Peyer's patch (tissue), 4 donors: ENCODE measurements around the gene CDIP1. TPM values are rescaled to one million over a fixed set of nuclear protein-coding genes. Genes with fewer than 3 reads are reported as not detected.

Source experiments
- DNase-seq, 3 donors: peaks; one replicate each; pipeline ENCODE4 v3.0.0-alpha.2; 2017 to 2019
- H3K27ac ChIP-seq, 4 donors: fragments of 200-600 bp; sonication (generic); one replicate each; pipeline ENCODE4 v1.5.1; 2016 to 2019
- H3K27me3 ChIP-seq, 2 donors: fragments of 200-600 bp; sonication (generic); one replicate each; pipeline ENCODE4 v1.5.1; 2019
- H3K36me3 ChIP-seq, 3 donors: fragments of 200-600 bp; sonication (generic); one replicate each; pipeline ENCODE4 v1.5.1; 2016 to 2019
- H3K4me1 ChIP-seq, 4 donors: fragments of 200-600 bp; sonication (generic); one replicate each; pipeline ENCODE4 v1.5.1; 2016 to 2019
- H3K4me3 ChIP-seq, 4 donors: fragments of 200-600 bp; sonication (generic); 1 replicate in 3 of 4; 2 replicates in 1 of 4; pipeline ENCODE4 v1.5.1; 2016 to 2019; ENCODE audit warnings: mild to moderate bottlenecking in 1 of 4
- H3K9me3 ChIP-seq, 4 donors: fragments of 200-600 bp; sonication (generic); one replicate each; pipeline ENCODE4 v1.5.1; 2016 to 2019; ENCODE audit warnings: mild to moderate bottlenecking in 1 of 4
- POLR2A ChIP-seq, 2 donors: fragments of 450-650 bp; IDR thresholded peaks; one replicate each; pipeline ENCODE4 v1.5.1; 2017; ENCODE audit warnings: antibody characterized with exemption in 2 of 2, mild to moderate bottlenecking in 2 of 2, moderate library complexity in 2 of 2
- total RNA-seq, 4 donors: library from RNA; depleted of rRNA; stranded (reverse); fragments of >200 nt; gene quantifications; one replicate each; pipeline ENCODE4 v1.1.0, GENCODE V29; 2016
- TF ChIP-seq, protein P1 (sequence below), 6 experiments: fragments of 450-650 bp in 4 of 6; fragments of 200-600 bp in 2 of 6; sonication (generic) in 1 of 6; IDR thresholded peaks; one replicate each; pipeline ENCODE4 v1.5.1; 2017 to 2019; ENCODE audit warnings: antibody characterized with exemption in 6 of 6, mild to moderate bottlenecking in 3 of 6, moderate library complexity in 1 of 6

The CDIP1 gene
- total RNA-seq, 4 donors from 2014 or later: 21.5 to 45.0 (median 39.0) TPM

DNA sequence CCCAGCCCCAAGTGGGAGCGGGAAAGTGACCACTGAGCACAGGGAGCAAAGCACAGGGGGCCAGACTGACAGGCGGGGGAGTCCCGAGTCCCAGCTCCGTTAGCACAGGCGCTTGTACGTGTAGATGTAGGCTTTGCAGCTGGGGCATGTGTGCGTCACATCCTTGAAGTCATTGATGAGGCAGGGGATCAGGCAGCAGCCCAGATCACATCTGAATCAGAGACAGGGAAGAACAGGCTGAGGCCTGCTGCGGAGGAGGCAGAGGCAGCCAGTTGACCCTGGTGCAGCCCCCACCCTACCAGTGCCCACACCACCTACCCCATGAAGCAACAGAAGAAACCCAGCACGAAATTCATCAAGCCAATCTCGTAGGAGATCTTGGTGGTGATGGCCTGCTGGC, 26.1 kb downstream of the CDIP1 start:
- peaks cover 4 to 40% (median 13%) of the 10 kb centered on the region in 4 donors for H3K4me1 ChIP-seq
- H3K9me3 ChIP-seq: no peaks in the 10 kb centered on the region
- H3K27me3 ChIP-seq: no peaks in the 10 kb centered on the region
- H3K4me3 ChIP-seq: no peak overlapping the region
- TF ChIP-seq, protein P1, sequence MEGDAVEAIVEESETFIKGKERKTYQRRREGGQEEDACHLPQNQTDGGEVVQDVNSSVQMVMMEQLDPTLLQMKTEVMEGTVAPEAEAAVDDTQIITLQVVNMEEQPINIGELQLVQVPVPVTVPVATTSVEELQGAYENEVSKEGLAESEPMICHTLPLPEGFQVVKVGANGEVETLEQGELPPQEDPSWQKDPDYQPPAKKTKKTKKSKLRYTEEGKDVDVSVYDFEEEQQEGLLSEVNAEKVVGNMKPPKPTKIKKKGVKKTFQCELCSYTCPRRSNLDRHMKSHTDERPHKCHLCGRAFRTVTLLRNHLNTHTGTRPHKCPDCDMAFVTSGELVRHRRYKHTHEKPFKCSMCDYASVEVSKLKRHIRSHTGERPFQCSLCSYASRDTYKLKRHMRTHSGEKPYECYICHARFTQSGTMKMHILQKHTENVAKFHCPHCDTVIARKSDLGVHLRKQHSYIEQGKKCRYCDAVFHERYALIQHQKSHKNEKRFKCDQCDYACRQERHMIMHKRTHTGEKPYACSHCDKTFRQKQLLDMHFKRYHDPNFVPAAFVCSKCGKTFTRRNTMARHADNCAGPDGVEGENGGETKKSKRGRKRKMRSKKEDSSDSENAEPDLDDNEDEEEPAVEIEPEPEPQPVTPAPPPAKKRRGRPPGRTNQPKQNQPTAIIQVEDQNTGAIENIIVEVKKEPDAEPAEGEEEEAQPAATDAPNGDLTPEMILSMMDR (IDR thresholded peaks at IDR 0.05): no peak
- no peak for TF ChIP-seq POLR2A (IDR thresholded peaks at IDR 0.05)
- H3K36me3 ChIP-seq: peaks cover 0 to 66% (median 0%) of the 10 kb centered on the region in 3 donors
- no peak overlapping the region for H3K27ac ChIP-seq
- DNase-seq: no peak

DNA sequence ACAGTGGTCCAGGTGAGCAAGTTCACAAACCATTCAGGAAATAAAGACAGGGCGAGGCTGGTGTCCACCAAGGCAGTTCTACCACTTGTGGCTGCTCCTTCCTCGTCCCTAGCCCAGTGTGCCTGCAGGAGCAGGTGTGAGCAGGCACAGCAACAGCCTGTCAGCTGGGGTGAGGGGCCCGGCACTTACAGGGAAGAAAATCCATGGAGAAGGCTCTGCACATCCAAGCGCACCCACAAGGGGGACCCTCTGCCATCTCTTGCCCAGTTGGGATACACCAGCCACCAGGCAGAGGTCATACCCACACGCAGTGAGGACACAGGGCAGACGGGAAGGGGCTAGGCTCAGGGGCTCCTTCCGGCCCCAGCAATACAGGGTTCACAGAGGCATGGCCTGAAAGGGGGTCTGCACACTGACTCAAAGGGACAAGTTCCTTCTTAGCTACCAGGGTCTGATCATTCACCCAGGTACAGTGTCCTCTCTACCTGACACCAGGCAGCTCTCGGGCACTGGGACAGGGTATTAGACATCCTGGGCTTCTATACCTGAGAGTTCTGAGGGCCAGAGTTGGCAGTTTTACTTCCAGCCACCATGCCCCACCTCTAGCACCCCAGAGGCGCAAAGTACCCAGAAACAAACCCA, 27.0 kb downstream of the CDIP1 start:
- H3K27ac ChIP-seq: peak overlapping the region in 2 of 4 donors; percentile 4 to 18
- TF ChIP-seq POLR2A (IDR thresholded peaks at IDR 0.05): no peak
- TF ChIP-seq, protein P1 (IDR thresholded peaks at IDR 0.05): peak in 5 of 6 experiments; percentile 23 to 54 (median 40)
- H3K4me3 ChIP-seq: no peak overlapping the region
- H3K36me3 ChIP-seq: peaks cover 0 to 74% (median 0%) of the 10 kb centered on the region in 3 donors
- H3K4me1 ChIP-seq: peaks cover 4 to 41% (median 14%) of the 10 kb centered on the region in 4 donors
- no peaks in the 10 kb centered on the region for H3K9me3 ChIP-seq
- DNase-seq: peak in 1 of 3 donors; percentile 72
- no peaks in the 10 kb centered on the region for H3K27me3 ChIP-seq

DNA sequence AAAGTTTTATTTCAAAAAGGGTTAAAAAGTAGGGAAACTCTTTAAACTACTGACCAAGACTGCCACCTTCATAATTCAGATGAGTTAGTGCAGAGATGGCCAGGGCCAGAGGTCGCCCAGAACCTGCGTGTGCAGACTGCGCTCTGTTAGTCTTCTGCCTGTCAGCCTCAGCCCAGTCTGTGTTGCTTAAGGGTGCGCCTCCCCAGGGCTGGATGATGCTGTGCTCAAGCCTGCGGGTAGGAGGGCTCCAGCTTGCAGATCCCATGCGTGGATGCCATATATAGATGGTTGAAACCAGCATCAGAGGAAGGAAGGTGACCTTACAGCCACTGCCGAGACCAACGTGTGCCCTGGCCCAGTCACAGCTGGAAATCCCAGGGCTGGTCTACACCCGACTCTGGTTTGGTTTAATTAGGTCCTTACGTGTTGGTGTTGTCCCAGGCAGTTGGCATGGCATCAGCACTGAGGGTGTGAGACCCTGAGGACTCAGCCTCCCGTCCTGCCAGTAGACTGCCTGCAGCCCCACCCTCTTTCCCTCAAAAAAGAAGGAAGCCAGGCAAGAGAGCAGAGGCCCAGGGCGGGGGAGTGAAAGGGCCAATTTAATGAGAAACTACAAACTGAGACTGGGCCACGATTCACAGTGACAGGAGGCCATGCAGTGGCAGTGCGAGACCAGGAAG, 27.7 kb downstream of the CDIP1 start:
- no peak for DNase-seq
- H3K4me3 ChIP-seq: no peak overlapping the region
- no peaks in the 10 kb centered on the region for H3K9me3 ChIP-seq
- peak overlapping the region in 2 of 4 donors; percentile 4 to 18 for H3K27ac ChIP-seq
- peaks cover 0 to 74% (median 0%) of the 10 kb centered on the region in 3 donors for H3K36me3 ChIP-seq
- H3K4me1 ChIP-seq: peaks cover 4 to 41% (median 19%) of the 10 kb centered on the region in 4 donors
- H3K27me3 ChIP-seq: no peaks in the 10 kb centered on the region
- no peak for TF ChIP-seq POLR2A (IDR thresholded peaks at IDR 0.05)
- TF ChIP-seq, protein P1 (IDR thresholded peaks at IDR 0.05): no peak

DNA sequence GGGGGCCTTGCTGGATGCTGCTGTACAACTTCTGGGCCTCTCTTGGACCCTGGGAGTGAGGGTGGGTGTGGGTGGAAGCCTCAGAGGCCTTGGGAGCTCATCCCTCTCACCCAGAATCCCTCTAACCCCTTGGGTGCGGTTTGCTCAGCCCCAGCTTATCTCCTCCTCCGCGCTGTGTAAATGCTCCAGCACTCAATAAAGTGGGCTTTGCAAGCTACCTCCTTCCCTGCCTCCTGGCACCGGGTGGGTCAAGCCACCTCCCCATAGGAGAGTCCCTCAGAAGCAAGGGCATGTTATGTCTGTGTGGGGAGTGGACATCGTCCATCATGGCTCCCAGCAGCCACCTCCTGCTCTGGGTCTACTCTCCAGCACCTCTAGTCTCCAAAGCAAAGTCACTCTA, 28.4 kb downstream of the CDIP1 start:
- H3K4me1 ChIP-seq: peaks cover 4 to 41% (median 21%) of the 10 kb centered on the region in 4 donors
- no peaks in the 10 kb centered on the region for H3K9me3 ChIP-seq
- no peak overlapping the region for H3K27ac ChIP-seq
- no peak overlapping the region for H3K4me3 ChIP-seq
- no peaks in the 10 kb centered on the region for H3K27me3 ChIP-seq
- peaks cover 0 to 74% (median 0%) of the 10 kb centered on the region in 3 donors for H3K36me3 ChIP-seq
- TF ChIP-seq POLR2A (IDR thresholded peaks at IDR 0.05): no peak
- TF ChIP-seq, protein P1 (IDR thresholded peaks at IDR 0.05): no peak
- no peak for DNase-seq

DNA sequence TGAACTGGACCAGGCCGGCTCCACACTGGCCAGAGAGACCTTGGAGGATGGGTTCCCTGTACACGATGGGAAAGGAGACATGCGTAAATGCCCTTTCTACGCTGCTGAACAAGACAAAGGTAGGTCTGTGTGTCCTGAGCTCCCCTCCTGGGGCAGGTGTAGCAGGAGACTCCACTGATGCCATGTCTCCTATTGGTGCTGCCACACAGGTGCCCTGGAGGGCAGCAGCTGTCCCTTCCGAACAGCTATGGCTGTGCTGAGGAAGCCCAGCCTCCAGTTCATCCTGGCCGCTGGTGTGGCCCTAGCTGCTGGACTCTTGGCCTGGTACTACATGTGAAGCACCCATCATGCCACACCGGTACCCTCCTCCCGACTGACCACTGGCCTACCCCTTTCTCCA, 29.2 kb downstream of the CDIP1 start:
- Histone ChIP-seq H3K27me3 (no peaks in the 10 kb centered on the region), H3K9me3 (no peaks in the 10 kb centered on the region), H3K36me3 (peaks cover 0 to 74% (median 0%) of the 10 kb centered on the region in 3 donors), H3K27ac (no peak overlapping the region), H3K4me3 (no peak overlapping the region), H3K4me1 (peaks cover 0 to 35% (median 17%) of the 10 kb centered on the region in 4 donors)
- TF ChIP-seq, protein P1 (IDR thresholded peaks at IDR 0.05): no peak
- no peak for TF ChIP-seq POLR2A (IDR thresholded peaks at IDR 0.05)
- no peak for DNase-seq
